Hepatocyte (in vitro differentiated cells): ENCODE results near the gene HPCAL4. TPM values are rescaled to one million over a fixed set of nuclear protein-coding genes. Genes with fewer than 3 reads are reported as not detected.
A peak's percentile ranks its signal among the peaks of the same experiment; 100 is the strongest.

Source experiments
- DNase-seq: peaks from one replicate; pipeline ENCODE4 v3.0.0-alpha.2; 2016; ENCODE audit warnings: low spot score
- H2AFZ ChIP-seq: fragments of 200-600 bp; sonication (generic); 2 replicates; pipeline ENCODE4 v1.6.0; 2016; ENCODE audit warnings: antibody characterized with exemption, mild to moderate bottlenecking
- H3K27ac ChIP-seq: fragments of 200-600 bp; sonication (generic); 2 replicates; pipeline ENCODE4 v1.5.1; 2016; ENCODE audit warnings: mild to moderate bottlenecking
- H3K27me3 ChIP-seq: fragments of 200-600 bp; sonication (generic); 2 replicates; pipeline ENCODE4 v1.6.1; 2016
- H3K36me3 ChIP-seq: fragments of 200-600 bp; sonication (generic); replicated peaks from 2 replicates; pipeline ENCODE4 v1.5.1; 2016; ENCODE audit warnings: low read depth; ENCODE audit not compliant: insufficient read depth
- H3K4me1 ChIP-seq: fragments of 200-600 bp; sonication (generic); 2 replicates; pipeline ENCODE4 v1.5.1; 2016; ENCODE audit warnings: mild to moderate bottlenecking, moderate library complexity; ENCODE audit not compliant: insufficient read depth
- H3K4me2 ChIP-seq: fragments of 200-600 bp; sonication (generic); 2 replicates; pipeline ENCODE4 v1.6.0; 2016
- H3K4me3 ChIP-seq: fragments of 200-600 bp; sonication (generic); 2 replicates; pipeline ENCODE4 v1.5.1; 2016; ENCODE audit warnings: mild to moderate bottlenecking
- H3K79me2 ChIP-seq: fragments of 200-600 bp; sonication (generic); 2 replicates; pipeline ENCODE4 v1.6.0; 2017; ENCODE audit warnings: mild to moderate bottlenecking
- H3K9me2 ChIP-seq: fragments of 200-600 bp; sonication (generic); replicated peaks from 2 replicates; pipeline ENCODE4 v1.6.0; 2017; ENCODE audit warnings: mild to moderate bottlenecking; ENCODE audit not compliant: insufficient read depth
- H3K9me3 ChIP-seq: fragments of 200-600 bp; sonication (generic); 2 replicates; pipeline ENCODE4 v1.5.1; 2016; ENCODE audit warnings: low read depth, mild to moderate bottlenecking
- H4K20me1 ChIP-seq: fragments of 200-600 bp; sonication (generic); 2 replicates; pipeline ENCODE4 v1.6.0; 2016; ENCODE audit warnings: mild to moderate bottlenecking; ENCODE audit not compliant: insufficient read depth, poor library complexity, severe bottlenecking
- CTCF ChIP-seq: fragments of 200-600 bp; sonication (generic); IDR thresholded peaks from 2 replicates; pipeline ENCODE4 v1.5.1; 2016; ENCODE audit warnings: antibody characterized with exemption, mild to moderate bottlenecking; ENCODE audit not compliant: poor library complexity
- EZH2 ChIP-seq: fragments of 200-600 bp; sonication (generic); IDR thresholded peaks from 2 replicates; pipeline ENCODE4 v1.6.1; 2016; ENCODE audit warnings: antibody characterized with exemption, mild to moderate bottlenecking, borderline replicate concordance
- EZH2phosphoT487 ChIP-seq: fragments of 200-600 bp; sonication (generic); IDR thresholded peaks from one replicate; pipeline ENCODE4 v1.6.1; 2018; ENCODE audit warnings: antibody characterized with exemption, mild to moderate bottlenecking, low read depth, moderate library complexity; ENCODE audit not compliant: unreplicated experiment, severe bottlenecking
- WGBS: methylation state at CpG from one replicate; pipeline ENCODE4 v1.1.6; 2016; ENCODE audit warnings: low lambda C conversion rate; ENCODE audit errors: missing lambda C conversion rate; 5-methylcytosine and 5-hydroxymethylcytosine counted together
- polyA plus RNA-seq: library from polyadenylated mRNA; unstranded; fragments of >200 nt; fragmentation: Nextera tagmentation; extraction: Ambion mirVana; gene quantifications from 2 replicates; pipeline ENCODE4 v1.2.1, GENCODE V29; 2016
- total RNA-seq: library from RNA; depleted of rRNA; stranded (reverse); fragments of >200 nt; gene quantifications from 2 replicates; pipeline ENCODE4 v1.2.3, GENCODE V29; 2014

Gene HPCAL4
- total and polyA plus RNA-seq, 2 experiments from 2014 or later: 13.8 to 15.8 TPM

- H3K4me1 ChIP-seq: no peaks in the 10 kb centered on the region
- TF ChIP-seq EZH2: no peak
- no peak for TF ChIP-seq CTCF
- TF ChIP-seq EZH2phosphoT487: no peak
- no peaks in the 10 kb centered on the region for H3K79me2 ChIP-seq
- H3K9me3 ChIP-seq: no peaks in the 10 kb centered on the region
- H3K4me2 ChIP-seq: no peak overlapping the region
- H3K36me3 ChIP-seq: no peaks in the 10 kb centered on the region
- H3K9me2 ChIP-seq: no peaks in the 10 kb centered on the region
- no peak overlapping the region for H3K4me3 ChIP-seq
- DNase-seq: no peak
- no peaks in the 10 kb centered on the region for H3K27me3 ChIP-seq
- WGBS: 92% methylated on average over 12 of the region's 12 CpGs
- H3K27ac ChIP-seq: no peak overlapping the region
- no peaks in the 10 kb centered on the region for H4K20me1 ChIP-seq
- no peak overlapping the region for H2AFZ ChIP-seq
Observed at GRCh38 chr1:39659110-39659509, 32.1 kb downstream of the HPCAL4 start.

GRCh38 chr1:39657923-39658485 lies 33.2 kb downstream of the HPCAL4 start:
- 27% methylated on average over 6 of the region's 6 CpGs for WGBS
- Histone ChIP-seq H3K9me2 (no peaks in the 10 kb centered on the region), H3K4me3 (no peak overlapping the region), H3K4me2 (no peak overlapping the region), H3K79me2 (no peaks in the 10 kb centered on the region), H3K36me3 (no peaks in the 10 kb centered on the region), H4K20me1 (no peaks in the 10 kb centered on the region), H3K9me3 (no peaks in the 10 kb centered on the region), H3K27ac (peak overlapping the region; percentile 26), H3K27me3 (no peaks in the 10 kb centered on the region), H2AFZ (no peak overlapping the region), H3K4me1 (no peaks in the 10 kb centered on the region)
- peak; percentile 82 for DNase-seq
- TF ChIP-seq CTCF (peak; percentile 73), EZH2 (no peak), EZH2phosphoT487 (no peak)

GRCh38 chr1:39657402-39657801 lies 33.8 kb downstream of the HPCAL4 start:
- no peaks in the 10 kb centered on the region for H3K79me2 ChIP-seq
- no peaks in the 10 kb centered on the region for H3K36me3 ChIP-seq
- H3K4me2 ChIP-seq: no peak overlapping the region
- H3K9me3 ChIP-seq: no peaks in the 10 kb centered on the region
- H3K4me1 ChIP-seq: no peaks in the 10 kb centered on the region
- H2AFZ ChIP-seq: no peak overlapping the region
- no peaks in the 10 kb centered on the region for H4K20me1 ChIP-seq
- no peaks in the 10 kb centered on the region for H3K27me3 ChIP-seq
- DNase-seq: no peak
- H3K27ac ChIP-seq: no peak overlapping the region
- WGBS: 61% methylated on average over 3 of the region's 3 CpGs
- no peak overlapping the region for H3K4me3 ChIP-seq
- H3K9me2 ChIP-seq: no peaks in the 10 kb centered on the region
- TF ChIP-seq EZH2 (no peak), EZH2phosphoT487 (no peak)

GRCh38 chr1:39656391-39656790 lies 34.8 kb downstream of the HPCAL4 start:
- Histone ChIP-seq H3K27me3 (no peaks in the 10 kb centered on the region), H3K9me2 (no peaks in the 10 kb centered on the region), H3K79me2 (no peaks in the 10 kb centered on the region), H3K36me3 (no peaks in the 10 kb centered on the region), H2AFZ (no peak overlapping the region), H3K9me3 (no peaks in the 10 kb centered on the region), H3K4me2 (no peak overlapping the region), H3K4me3 (no peak overlapping the region), H4K20me1 (no peaks in the 10 kb centered on the region), H3K27ac (no peak overlapping the region), H3K4me1 (no peaks in the 10 kb centered on the region)
- no peak for DNase-seq
- WGBS: 78% methylated on average over 2 of the region's 2 CpGs
- TF ChIP-seq EZH2phosphoT487: no peak
- no peak for TF ChIP-seq EZH2
- no peak for TF ChIP-seq CTCF
